HepG2 (cell line): ENCODE results near the gene GNG12. TPM values are rescaled to one million over a fixed set of nuclear protein-coding genes. Genes with fewer than 3 reads are reported as not detected.

Source experiments
- EEA1 ChIP-seq: sonication (generic); formaldehyde crosslinking; IDR thresholded peaks from 2 replicates; pipeline ENCODE4 v1.5.1; 2020; ENCODE audit warnings: mild to moderate bottlenecking, missing genetic modification reagents, borderline replicate concordance
- FOXM1 ChIP-seq: sonication (generic); formaldehyde crosslinking; IDR thresholded peaks from 2 replicates; pipeline ENCODE4 v1.5.0; 2020; ENCODE audit warnings: missing genetic modification reagents
- KDM5B ChIP-seq: sonication (generic); formaldehyde crosslinking; IDR thresholded peaks from 2 replicates; pipeline ENCODE4 v1.4.0; 2020; ENCODE audit warnings: missing genetic modification reagents, mild to moderate bottlenecking, borderline replicate concordance
- LCORL ChIP-seq, 2 experiments: fragments of 450-650 bp in 1 of 2; sonication (generic) in 1 of 2; formaldehyde crosslinking in 1 of 2; IDR thresholded peaks; 2 replicates each; pipeline versions ENCODE4 v1.5.0 to v1.6.1; 2017 to 2020; ENCODE audit warnings: antibody characterized with exemption in 1 of 2, missing genetic modification reagents in 1 of 2
- NFE2L2 ChIP-seq: fragments of 150-350 bp; IDR thresholded peaks from 2 replicates; pipeline ENCODE4 v1.6.1; 2014; ENCODE audit warnings: low read length
- NPAS2 ChIP-seq: sonication (generic); formaldehyde crosslinking; IDR thresholded peaks from 2 replicates; pipeline ENCODE4 v1.8.0; 2022; ENCODE audit warnings: mild to moderate bottlenecking, missing genetic modification reagents, borderline replicate concordance
- POLR2AphosphoS5 ChIP-seq: IDR thresholded peaks from 2 replicates; pipeline ENCODE4 v1.6.1; 2012; ENCODE audit warnings: low read depth, low read length
- RNF2 ChIP-seq: fragments of 450-650 bp; conservative IDR thresholded peaks from 2 replicates; pipeline ENCODE4 v1.6.1; 2016; ENCODE audit warnings: low read depth
- TEAD3 ChIP-seq: optimal IDR thresholded peaks from 2 replicates; pipeline ENCODE3; 2016; ENCODE audit warnings: borderline replicate concordance
- ZFP90 ChIP-seq: sonication (generic); formaldehyde crosslinking; IDR thresholded peaks from 2 replicates; pipeline ENCODE4 v1.8.0; 2022; ENCODE audit warnings: missing genetic modification reagents, mild to moderate bottlenecking, inconsistent platforms, borderline replicate concordance
- ZNF207 ChIP-seq: fragments of 450-650 bp; IDR thresholded peaks from 2 replicates; pipeline ENCODE4 v1.6.1; 2016; ENCODE audit warnings: antibody characterized with exemption, borderline replicate concordance
- ZNF282 ChIP-seq: fragments of 450-650 bp; IDR thresholded peaks from 2 replicates; pipeline ENCODE4 v1.6.1; 2018; ENCODE audit not compliant: partially characterized antibody
- ZNF501 ChIP-seq: sonication (generic); formaldehyde crosslinking; IDR thresholded peaks from 2 replicates; pipeline ENCODE4 v1.5.1; 2020; ENCODE audit warnings: mild to moderate bottlenecking, moderate library complexity, missing genetic modification reagents
- ZNF644 ChIP-seq: IDR thresholded peaks from 2 replicates; pipeline ENCODE4 v1.6.1; 2016; ENCODE audit warnings: low read depth
- polyA plus RNA-seq, 8 experiments: library from polyadenylated mRNA; depleted of rRNA in 3 of 8; stranded (reverse) in 7 of 8; unstranded in 1 of 8; fragments of >200 nt; fragmentation: Illumina TruSeq in 4 of 8; extraction: Trizol in 4 of 8; gene quantifications; 2 replicates each; pipeline versions ENCODE4 v1.2.1 to v1.2.3, GENCODE V29; 2011 to 2016; ENCODE audit warnings: low read depth in 4 of 8, missing spikeins in 1 of 8, mixed read lengths in 1 of 8; ENCODE audit not compliant: insufficient read depth in 1 of 8
- total RNA-seq, 5 experiments: library from RNA; depleted of rRNA; stranded (reverse); fragments of >200 nt; fragmentation: Illumina TruSeq; extraction: Trizol; gene quantifications; 2 replicates each; pipeline ENCODE4 v1.2.3, GENCODE V29; 2016; ENCODE audit warnings: low read depth in 1 of 5
- TF ChIP-seq, protein P1 (sequence below), 2 experiments: sonication (generic) in 1 of 2; formaldehyde crosslinking in 1 of 2; IDR thresholded peaks; 2 replicates each; pipeline versions ENCODE4 v1.4.0 to v1.6.1; 2016 to 2020; ENCODE audit warnings: borderline replicate concordance in 1 of 2, low read depth in 1 of 2, mild to moderate bottlenecking in 1 of 2, missing genetic modification reagents in 1 of 2
- TF ChIP-seq, protein P2 (sequence below): sonication (generic); formaldehyde crosslinking; IDR thresholded peaks from 2 replicates; pipeline ENCODE4 v1.4.0; 2020; ENCODE audit warnings: mild to moderate bottlenecking, missing genetic modification reagents
- TF ChIP-seq, protein P3 (sequence below): sonication (generic); formaldehyde crosslinking; conservative IDR thresholded peaks from 2 replicates; pipeline ENCODE4 v1.4.0; 2020; ENCODE audit warnings: mild to moderate bottlenecking, missing genetic modification reagents, moderate library complexity
- TF ChIP-seq, protein P4 (sequence below): sonication (generic); formaldehyde crosslinking; IDR thresholded peaks from 2 replicates; pipeline ENCODE4 v1.5.1; 2020; ENCODE audit warnings: mild to moderate bottlenecking, moderate library complexity, missing genetic modification reagents
- TF ChIP-seq, protein P5 (sequence below): sonication (generic); formaldehyde crosslinking; IDR thresholded peaks from 2 replicates; pipeline ENCODE4 v1.4.0; 2020; ENCODE audit warnings: missing genetic modification reagents, borderline replicate concordance

The GNG12 gene
- total and polyA plus RNA-seq, 2 of the 13 experiments (the other 11 are each of a cell fraction or from before 2014, with no cell fraction given) = 0.11 TPM

DNA sequence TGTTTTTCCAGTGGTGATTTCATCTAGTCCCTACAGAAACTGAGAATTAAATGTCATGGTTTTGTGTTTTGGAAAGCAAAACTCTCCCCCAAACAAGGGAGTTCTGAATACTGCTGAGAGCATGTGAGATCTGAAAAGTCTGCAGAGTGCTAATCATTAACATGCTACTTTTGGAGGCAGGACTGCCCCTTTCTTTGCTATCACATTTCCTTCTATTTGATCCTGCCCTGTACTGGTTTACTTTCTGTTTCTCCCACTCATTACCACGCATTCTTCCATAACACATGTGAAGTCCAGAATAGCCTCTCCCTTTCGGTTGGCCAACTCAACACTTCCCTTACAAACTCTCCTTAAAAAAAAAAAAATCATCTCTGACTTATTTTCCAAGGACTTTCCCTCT lies 84.6 kb downstream of the GNG12 start (continued):
- no peak for TF ChIP-seq ZNF207
- TF ChIP-seq, protein P1, sequence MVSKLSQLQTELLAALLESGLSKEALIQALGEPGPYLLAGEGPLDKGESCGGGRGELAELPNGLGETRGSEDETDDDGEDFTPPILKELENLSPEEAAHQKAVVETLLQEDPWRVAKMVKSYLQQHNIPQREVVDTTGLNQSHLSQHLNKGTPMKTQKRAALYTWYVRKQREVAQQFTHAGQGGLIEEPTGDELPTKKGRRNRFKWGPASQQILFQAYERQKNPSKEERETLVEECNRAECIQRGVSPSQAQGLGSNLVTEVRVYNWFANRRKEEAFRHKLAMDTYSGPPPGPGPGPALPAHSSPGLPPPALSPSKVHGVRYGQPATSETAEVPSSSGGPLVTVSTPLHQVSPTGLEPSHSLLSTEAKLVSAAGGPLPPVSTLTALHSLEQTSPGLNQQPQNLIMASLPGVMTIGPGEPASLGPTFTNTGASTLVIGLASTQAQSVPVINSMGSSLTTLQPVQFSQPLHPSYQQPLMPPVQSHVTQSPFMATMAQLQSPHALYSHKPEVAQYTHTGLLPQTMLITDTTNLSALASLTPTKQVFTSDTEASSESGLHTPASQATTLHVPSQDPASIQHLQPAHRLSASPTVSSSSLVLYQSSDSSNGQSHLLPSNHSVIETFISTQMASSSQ (IDR thresholded peaks at IDR 0.05; ENCODE audit: low read depth) = peak; percentile 91
- TF ChIP-seq, protein P1 (CRISPR knock-in tag; IDR thresholded peaks at IDR 0.05; ENCODE audit: borderline replicate concordance) = peak; percentile 88; the same call in 1 of the 2 replicates
- no peak for TF ChIP-seq ZNF644 (CRISPR knock-in tag)
- no peak for TF ChIP-seq ZNF282
- no peak for TF ChIP-seq ZNF501 (CRISPR knock-in tag)
- TF ChIP-seq, protein P2, sequence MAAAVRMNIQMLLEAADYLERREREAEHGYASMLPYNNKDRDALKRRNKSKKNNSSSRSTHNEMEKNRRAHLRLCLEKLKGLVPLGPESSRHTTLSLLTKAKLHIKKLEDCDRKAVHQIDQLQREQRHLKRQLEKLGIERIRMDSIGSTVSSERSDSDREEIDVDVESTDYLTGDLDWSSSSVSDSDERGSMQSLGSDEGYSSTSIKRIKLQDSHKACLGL (CRISPR knock-in tag) = no peak
- TF ChIP-seq EEA1 (CRISPR knock-in tag) = no peak
- TF ChIP-seq, protein P3, sequence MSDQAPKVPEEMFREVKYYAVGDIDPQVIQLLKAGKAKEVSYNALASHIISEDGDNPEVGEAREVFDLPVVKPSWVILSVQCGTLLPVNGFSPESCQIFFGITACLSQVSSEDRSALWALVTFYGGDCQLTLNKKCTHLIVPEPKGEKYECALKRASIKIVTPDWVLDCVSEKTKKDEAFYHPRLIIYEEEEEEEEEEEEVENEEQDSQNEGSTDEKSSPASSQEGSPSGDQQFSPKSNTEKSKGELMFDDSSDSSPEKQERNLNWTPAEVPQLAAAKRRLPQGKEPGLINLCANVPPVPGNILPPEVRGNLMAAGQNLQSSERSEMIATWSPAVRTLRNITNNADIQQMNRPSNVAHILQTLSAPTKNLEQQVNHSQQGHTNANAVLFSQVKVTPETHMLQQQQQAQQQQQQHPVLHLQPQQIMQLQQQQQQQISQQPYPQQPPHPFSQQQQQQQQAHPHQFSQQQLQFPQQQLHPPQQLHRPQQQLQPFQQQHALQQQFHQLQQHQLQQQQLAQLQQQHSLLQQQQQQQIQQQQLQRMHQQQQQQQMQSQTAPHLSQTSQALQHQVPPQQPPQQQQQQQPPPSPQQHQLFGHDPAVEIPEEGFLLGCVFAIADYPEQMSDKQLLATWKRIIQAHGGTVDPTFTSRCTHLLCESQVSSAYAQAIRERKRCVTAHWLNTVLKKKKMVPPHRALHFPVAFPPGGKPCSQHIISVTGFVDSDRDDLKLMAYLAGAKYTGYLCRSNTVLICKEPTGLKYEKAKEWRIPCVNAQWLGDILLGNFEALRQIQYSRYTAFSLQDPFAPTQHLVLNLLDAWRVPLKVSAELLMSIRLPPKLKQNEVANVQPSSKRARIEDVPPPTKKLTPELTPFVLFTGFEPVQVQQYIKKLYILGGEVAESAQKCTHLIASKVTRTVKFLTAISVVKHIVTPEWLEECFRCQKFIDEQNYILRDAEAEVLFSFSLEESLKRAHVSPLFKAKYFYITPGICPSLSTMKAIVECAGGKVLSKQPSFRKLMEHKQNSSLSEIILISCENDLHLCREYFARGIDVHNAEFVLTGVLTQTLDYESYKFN = 0 out of 2 replicates have a peak, but pooled peaks have one; percentile 29
- TF ChIP-seq LCORL (IDR thresholded peaks at IDR 0.05) = no peak
- TF ChIP-seq LCORL (CRISPR knock-in tag; IDR thresholded peaks at IDR 0.05) = 0 out of 2 replicates have a peak, but pooled peaks have one; percentile 24
- TF ChIP-seq, protein P4, sequence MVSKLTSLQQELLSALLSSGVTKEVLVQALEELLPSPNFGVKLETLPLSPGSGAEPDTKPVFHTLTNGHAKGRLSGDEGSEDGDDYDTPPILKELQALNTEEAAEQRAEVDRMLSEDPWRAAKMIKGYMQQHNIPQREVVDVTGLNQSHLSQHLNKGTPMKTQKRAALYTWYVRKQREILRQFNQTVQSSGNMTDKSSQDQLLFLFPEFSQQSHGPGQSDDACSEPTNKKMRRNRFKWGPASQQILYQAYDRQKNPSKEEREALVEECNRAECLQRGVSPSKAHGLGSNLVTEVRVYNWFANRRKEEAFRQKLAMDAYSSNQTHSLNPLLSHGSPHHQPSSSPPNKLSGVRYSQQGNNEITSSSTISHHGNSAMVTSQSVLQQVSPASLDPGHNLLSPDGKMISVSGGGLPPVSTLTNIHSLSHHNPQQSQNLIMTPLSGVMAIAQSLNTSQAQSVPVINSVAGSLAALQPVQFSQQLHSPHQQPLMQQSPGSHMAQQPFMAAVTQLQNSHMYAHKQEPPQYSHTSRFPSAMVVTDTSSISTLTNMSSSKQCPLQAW (CRISPR knock-in tag) = no peak
- no peak for TF ChIP-seq NPAS2
- TF ChIP-seq TEAD3 (CRISPR knock-in tag) = peak; percentile 42
- 0 out of 2 replicates have a peak, but pooled peaks have one; percentile 14 for TF ChIP-seq POLR2AphosphoS5
- TF ChIP-seq, protein P5, sequence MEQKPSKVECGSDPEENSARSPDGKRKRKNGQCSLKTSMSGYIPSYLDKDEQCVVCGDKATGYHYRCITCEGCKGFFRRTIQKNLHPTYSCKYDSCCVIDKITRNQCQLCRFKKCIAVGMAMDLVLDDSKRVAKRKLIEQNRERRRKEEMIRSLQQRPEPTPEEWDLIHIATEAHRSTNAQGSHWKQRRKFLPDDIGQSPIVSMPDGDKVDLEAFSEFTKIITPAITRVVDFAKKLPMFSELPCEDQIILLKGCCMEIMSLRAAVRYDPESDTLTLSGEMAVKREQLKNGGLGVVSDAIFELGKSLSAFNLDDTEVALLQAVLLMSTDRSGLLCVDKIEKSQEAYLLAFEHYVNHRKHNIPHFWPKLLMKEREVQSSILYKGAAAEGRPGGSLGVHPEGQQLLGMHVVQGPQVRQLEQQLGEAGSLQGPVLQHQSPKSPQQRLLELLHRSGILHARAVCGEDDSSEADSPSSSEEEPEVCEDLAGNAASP (CRISPR knock-in tag) = no peak
- TF ChIP-seq ZFP90 (CRISPR knock-in tag) = no peak
- no peak for TF ChIP-seq RNF2
- TF ChIP-seq FOXM1 (CRISPR knock-in tag) = no peak
- TF ChIP-seq KDM5B (CRISPR knock-in tag) = no peak
- TF ChIP-seq NFE2L2 = no peak
